EH (cell line): ENCODE results near the gene B2M.
"Not testable (repeated sequence)": the region's sequence is repeated elsewhere in the genome, so short reads cannot be mapped to it uniquely, and the experiment has no call there.

ENCODE experiments used
- DNase-seq: peaks from one replicate; pipeline ENCODE4 v3.0.0-alpha.2; 2015; ENCODE audit warnings: low read depth

Gene B2M

GRCh38 chr15:44698641-44699040 lies 12.7 kb upstream of the B2M start:
- DNase-seq = no peak

GRCh38 chr15:44700676-44701075 lies 10.6 kb upstream of the B2M start:
- DNase-seq = not testable (repeated sequence)

GRCh38 chr15:44705986-44706385 lies 5.3 kb upstream of the B2M start:
- no peak for DNase-seq

GRCh38 chr15:44706401-44706800 lies 4.9 kb upstream of the B2M start:
- DNase-seq = no peak

- no peak for DNase-seq
These were observed 4.2 kb upstream of the B2M start for GRCh38 chr15:44706946-44707636.

- DNase-seq = peak; percentile 26
These were observed 851 bp upstream of the B2M start for GRCh38 chr15:44710236-44711095.

GRCh38 chr15:44711743-44712345 lies 527 bp downstream of the B2M start:
- DNase-seq = peak; percentile 52

- peak; percentile 90 for DNase-seq
These were observed 1.2 kb downstream of the B2M start for GRCh38 chr15:44712346-44713005.

- peak; percentile 62 for DNase-seq
These were observed 2.0 kb downstream of the B2M start for GRCh38 chr15:44713006-44713966.

- no peak for DNase-seq
These were observed 4.0 kb downstream of the B2M start for GRCh38 chr15:44715142-44715796.

GRCh38 chr15:44715797-44716334 lies 4.5 kb downstream of the B2M start:
- DNase-seq = no peak

GRCh38 chr15:44716983-44717602 lies 5.8 kb downstream of the B2M start:
- no peak for DNase-seq

GRCh38 chr15:44718180-44718926 lies 7.0 kb downstream of the B2M start:
- no peak for DNase-seq

- no peak for DNase-seq
These were observed 7.6 kb downstream of the B2M start for GRCh38 chr15:44718927-44719292.

GRCh38 chr15:44719293-44719999 lies 8.1 kb downstream of the B2M start:
- DNase-seq = peak; percentile 33

- not testable (repeated sequence) for DNase-seq
These were observed 8.7 kb downstream of the B2M start for GRCh38 chr15:44720000-44720435.

GRCh38 chr15:44720460-44721176 lies 9.3 kb downstream of the B2M start:
- no peak for DNase-seq

GRCh38 chr15:44722011-44722410 lies 10.7 kb downstream of the B2M start:
- DNase-seq = no peak
